Caco-2 (cell line): ENCODE results near the gene CRTC1. TPM values are rescaled to one million over a fixed set of nuclear protein-coding genes. Genes with fewer than 3 reads are reported as not detected.
A peak's percentile ranks its signal among the peaks of the same experiment; 100 is the strongest.

ENCODE experiments used
- BruUV-seq: library from RNA; stranded (reverse); fragments of 400-500 nt; replicated peaks from 2 replicates; lab custom pipeline; 2021; lab: Mats Ljungman, UMichigan
- CTCF ChIA-PET: fragments of 300-600 bp; sonication (Branson Sonifier 250); formaldehyde crosslinking; loops from one replicate; lab custom pipeline; 2022; ENCODE audit warnings: antibody characterized with exemption; lab: Charles Lee
- POLR2A ChIA-PET: fragments of 300-600 bp; sonication (Branson Sonifier 250); formaldehyde crosslinking; loops from one replicate; lab custom pipeline; 2022; ENCODE audit warnings: antibody characterized with exemption; lab: Charles Lee
- DNase-seq, 2 experiments: peaks; one replicate each; pipeline versions ENCODE4 v3.0.0 to v3.0.0-alpha.2; 2020 to 2022
- H3K27me3 ChIP-seq: replicated peaks from 2 replicates; pipeline ENCODE4 v1.6.0; 2011; ENCODE audit warnings: low read length; ENCODE audit not compliant: control insufficient read depth, insufficient read depth
- H3K36me3 ChIP-seq: 2 replicates; pipeline ENCODE4 v1.5.1; 2011; ENCODE audit warnings: low read length; ENCODE audit not compliant: control insufficient read depth, insufficient read depth
- H3K4me1 ChIP-seq: fragments of 250-450 bp; sonication (Bioruptor Pico); 2 replicates; pipeline ENCODE4 v1.5.1; 2020; ENCODE audit warnings: mild to moderate bottlenecking
- H3K4me3 ChIP-seq: 2 replicates; pipeline ENCODE4 v1.5.1; 2011; ENCODE audit warnings: low read depth, mild to moderate bottlenecking, control low read depth, low read length
- H3K9me3 ChIP-seq: fragments of 250-450 bp; sonication (Bioruptor Pico); 2 replicates; pipeline ENCODE4 v1.5.1; 2020; ENCODE audit warnings: mild to moderate bottlenecking, moderate library complexity
- H3K27ac Mint-ChIP-seq: one replicate; pipeline ENCODE4 v1.8.0; 2022; ENCODE audit warnings: mixed read lengths; ENCODE audit not compliant: unreplicated experiment
- H3K27me3 Mint-ChIP-seq: one replicate; pipeline ENCODE4 v1.8.0; 2022; ENCODE audit warnings: mixed read lengths; ENCODE audit not compliant: insufficient read depth, unreplicated experiment
- H3K36me3 Mint-ChIP-seq: one replicate; pipeline ENCODE4 v1.8.0; 2022; ENCODE audit warnings: mild to moderate bottlenecking, mixed read lengths; ENCODE audit not compliant: insufficient read depth, unreplicated experiment
- H3K4me1 Mint-ChIP-seq: one replicate; pipeline ENCODE4 v1.8.0; 2022; ENCODE audit warnings: low read depth, mixed read lengths; ENCODE audit not compliant: unreplicated experiment
- H3K4me3 Mint-ChIP-seq: one replicate; pipeline ENCODE4 v1.8.0; 2022; ENCODE audit warnings: mild to moderate bottlenecking, moderate library complexity, mixed read lengths; ENCODE audit not compliant: unreplicated experiment
- H3K9me3 Mint-ChIP-seq: one replicate; pipeline ENCODE4 v1.8.0; 2022; ENCODE audit warnings: mixed read lengths; ENCODE audit not compliant: unreplicated experiment
- intact Hi-C: fragments of 100-400 bp; cut with micrococcal nuclease; formaldehyde crosslinking; loops from one replicate; pipeline ENCODE4 v1.10.0; 2022; ENCODE audit not compliant: unreplicated experiment
- total RNA-seq: library from RNA; stranded (reverse); gene quantifications from 2 replicates; pipeline ENCODE4 v1.2.3, GENCODE V29; 2022
- TF ChIP-seq, protein P1 (sequence below), 2 experiments: fragments of 200-600 bp in 1 of 2; IDR thresholded peaks; 1 replicate in 1 of 2; 2 replicates in 1 of 2; pipeline versions ENCODE4 v1.5.1 to v1.8.0; 2011 to 2022; ENCODE audit warnings: antibody characterized with exemption in 1 of 2, control low read depth in 1 of 2, inconsistent platforms in 1 of 2, low read depth in 1 of 2, low read length in 1 of 2, mild to moderate bottlenecking in 1 of 2, moderate library complexity in 1 of 2; ENCODE audit not compliant: insufficient read depth in 1 of 2, severe bottlenecking in 1 of 2, unreplicated experiment in 1 of 2

The CRTC1 gene
- total RNA-seq, 1 experiment from 2014 or later, result 13.8 TPM

DNA sequence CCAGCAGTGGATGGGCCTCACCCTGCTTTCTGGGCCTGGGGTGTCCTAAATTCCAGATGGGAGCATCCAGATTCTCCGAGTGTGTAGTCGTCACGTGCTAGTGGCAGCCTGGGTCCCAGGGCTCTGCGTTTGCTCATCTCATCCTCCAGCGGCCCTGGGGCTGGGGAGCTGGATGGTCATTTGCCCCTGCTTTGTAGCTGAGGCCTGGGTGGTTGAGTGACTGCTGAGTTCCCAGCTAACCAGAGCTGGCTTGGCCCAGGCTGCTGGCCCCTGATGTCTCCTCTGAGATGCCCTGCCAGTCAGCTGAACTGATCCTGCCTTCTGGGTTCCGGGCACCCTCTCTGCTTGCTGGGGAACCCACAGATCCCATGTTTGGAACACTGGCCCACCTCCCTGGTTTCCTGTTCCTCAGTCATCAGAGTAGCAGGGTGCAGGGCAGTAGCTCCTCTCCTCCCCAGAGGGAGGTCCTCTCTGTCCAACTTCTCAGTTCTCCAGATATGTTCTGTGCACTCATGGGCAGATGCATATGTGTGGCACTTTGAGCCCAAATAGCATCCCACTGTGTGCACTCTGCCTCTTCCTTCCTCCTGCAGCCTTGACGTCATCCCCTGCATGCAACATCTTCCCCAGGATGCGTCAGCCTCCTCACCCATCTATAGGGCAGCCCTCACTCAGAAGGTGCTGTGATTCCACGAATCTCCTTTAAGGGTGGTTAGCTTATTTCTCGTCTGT is 22.4 kb upstream of the CRTC1 start:
- no peaks in the 10 kb centered on the region for H3K9me3 ChIP-seq
- Mint-ChIP-seq H3K27ac (no peak overlapping the region), H3K4me1 (peaks cover 10% of the 10 kb centered on the region), H3K9me3 (no peaks in the 10 kb centered on the region), H3K4me3 (no peak overlapping the region), H3K36me3 (peaks cover 6% of the 10 kb centered on the region), H3K27me3 (no peaks in the 10 kb centered on the region)
- ChIA-PET POLR2A (no interaction called here), CTCF (no interaction called here)
- no TSS peak for BruUV-seq
- H3K27me3 ChIP-seq, result no peaks in the 10 kb centered on the region
- TF ChIP-seq, protein P1, sequence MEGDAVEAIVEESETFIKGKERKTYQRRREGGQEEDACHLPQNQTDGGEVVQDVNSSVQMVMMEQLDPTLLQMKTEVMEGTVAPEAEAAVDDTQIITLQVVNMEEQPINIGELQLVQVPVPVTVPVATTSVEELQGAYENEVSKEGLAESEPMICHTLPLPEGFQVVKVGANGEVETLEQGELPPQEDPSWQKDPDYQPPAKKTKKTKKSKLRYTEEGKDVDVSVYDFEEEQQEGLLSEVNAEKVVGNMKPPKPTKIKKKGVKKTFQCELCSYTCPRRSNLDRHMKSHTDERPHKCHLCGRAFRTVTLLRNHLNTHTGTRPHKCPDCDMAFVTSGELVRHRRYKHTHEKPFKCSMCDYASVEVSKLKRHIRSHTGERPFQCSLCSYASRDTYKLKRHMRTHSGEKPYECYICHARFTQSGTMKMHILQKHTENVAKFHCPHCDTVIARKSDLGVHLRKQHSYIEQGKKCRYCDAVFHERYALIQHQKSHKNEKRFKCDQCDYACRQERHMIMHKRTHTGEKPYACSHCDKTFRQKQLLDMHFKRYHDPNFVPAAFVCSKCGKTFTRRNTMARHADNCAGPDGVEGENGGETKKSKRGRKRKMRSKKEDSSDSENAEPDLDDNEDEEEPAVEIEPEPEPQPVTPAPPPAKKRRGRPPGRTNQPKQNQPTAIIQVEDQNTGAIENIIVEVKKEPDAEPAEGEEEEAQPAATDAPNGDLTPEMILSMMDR (IDR thresholded peaks at IDR 0.05; ENCODE audit: insufficient read depth in 1 of 2, low read depth in 1 of 2, low read length in 1 of 2, severe bottlenecking in 1 of 2, unreplicated experiment in 1 of 2), result no peak
- no peak overlapping the region for H3K4me3 ChIP-seq
- no peaks in the 10 kb centered on the region for H3K36me3 ChIP-seq
- intact Hi-C loops, result no loop called here
- H3K4me1 ChIP-seq, result peaks cover 10% of the 10 kb centered on the region
- DNase-seq, result no peak

DNA sequence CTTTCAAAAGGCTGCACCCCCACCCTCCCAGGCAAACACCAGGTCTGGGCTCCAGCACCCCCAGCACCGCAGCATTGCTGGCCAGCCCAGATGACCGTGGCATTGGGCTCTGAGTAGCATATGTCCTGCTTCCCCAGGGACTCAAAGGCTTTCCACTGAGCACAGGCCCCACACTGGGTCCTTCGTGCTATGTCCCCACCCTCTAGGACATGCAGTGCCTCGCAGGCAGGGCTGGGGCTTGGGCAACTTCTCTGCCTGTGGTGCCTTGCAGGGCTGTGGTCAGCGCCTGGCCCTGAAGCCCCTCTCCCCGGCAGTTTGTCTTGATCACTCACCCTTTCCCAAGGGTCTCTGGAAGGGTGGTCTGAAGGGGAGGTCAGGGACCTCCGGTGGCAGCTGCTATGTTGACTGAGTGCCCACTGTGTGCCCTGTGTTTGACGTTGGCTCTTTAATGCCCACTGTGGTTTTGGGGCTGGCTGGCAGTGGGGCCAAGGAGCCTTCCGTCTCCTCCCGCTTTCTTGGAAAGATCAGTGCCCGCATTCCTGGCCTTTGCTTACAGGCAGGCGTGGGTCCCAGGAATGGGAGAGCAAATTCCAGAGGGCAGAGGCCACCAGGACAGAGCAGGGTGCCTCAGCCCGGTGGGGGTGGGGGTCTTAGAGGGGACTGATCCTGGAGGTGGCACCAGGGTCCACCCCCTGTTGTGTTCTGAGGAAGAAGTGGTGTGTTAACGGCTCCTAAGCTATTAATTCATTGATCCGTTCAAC is 20.3 kb upstream of the CRTC1 start:
- H3K36me3 Mint-ChIP-seq, result peaks cover 6% of the 10 kb centered on the region
- no peak overlapping the region for H3K4me3 Mint-ChIP-seq
- no peaks in the 10 kb centered on the region for H3K9me3 ChIP-seq
- CTCF ChIA-PET, result no interaction called here
- H3K36me3 ChIP-seq, result no peaks in the 10 kb centered on the region; the same call in 1 of the 2 replicates
- H3K4me3 ChIP-seq, result no peak overlapping the region
- peaks cover 6% of the 10 kb centered on the region for H3K4me1 ChIP-seq
- POLR2A ChIA-PET, result no interaction called here
- H3K4me1 Mint-ChIP-seq, result no peaks in the 10 kb centered on the region
- TF ChIP-seq, protein P1 (IDR thresholded peaks at IDR 0.05; ENCODE audit: insufficient read depth in 1 of 2, low read depth in 1 of 2, low read length in 1 of 2, severe bottlenecking in 1 of 2, unreplicated experiment in 1 of 2), result no peak
- peak in 1 of 2 experiments; percentile 15 for DNase-seq
- BruUV-seq, result no TSS peak
- intact Hi-C loops, result no loop called here
- H3K27me3 ChIP-seq, result no peaks in the 10 kb centered on the region
- no peaks in the 10 kb centered on the region for H3K9me3 Mint-ChIP-seq
- peak overlapping the region; percentile 43 for H3K27ac Mint-ChIP-seq
- H3K27me3 Mint-ChIP-seq, result no peaks in the 10 kb centered on the region

DNA sequence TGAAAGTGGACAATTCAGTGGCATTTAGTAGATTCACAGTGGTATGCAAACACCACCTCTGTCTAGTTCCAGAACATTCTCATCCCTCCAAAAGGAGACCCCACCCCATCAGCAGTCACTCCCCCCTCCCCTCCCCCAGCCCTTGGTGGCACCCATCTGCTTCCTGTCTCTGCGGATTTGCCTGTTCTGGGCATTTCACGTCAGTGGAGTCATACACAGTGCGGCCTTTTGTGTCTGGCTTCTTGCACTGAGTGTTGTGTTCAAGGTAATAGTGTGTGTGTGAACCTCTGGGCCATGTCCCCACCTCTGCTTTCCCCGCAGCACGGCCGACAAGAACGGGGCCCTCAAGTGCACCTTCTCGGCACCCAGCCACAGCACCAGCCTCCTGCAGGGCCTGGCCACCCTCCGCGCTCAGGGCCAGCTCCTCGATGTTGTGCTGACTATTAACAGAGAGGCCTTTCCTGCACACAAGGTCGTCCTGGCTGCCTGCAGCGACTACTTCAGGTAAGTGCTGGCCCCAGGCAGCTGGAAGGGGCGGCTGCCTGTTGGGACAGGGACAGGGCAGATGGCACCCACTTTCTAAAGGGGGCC is 19.4 kb upstream of the CRTC1 start:
- DNase-seq, result no peak
- no peak overlapping the region for H3K4me3 ChIP-seq
- POLR2A ChIA-PET, result no interaction called here
- TF ChIP-seq, protein P1 (IDR thresholded peaks at IDR 0.05; ENCODE audit: insufficient read depth in 1 of 2, low read depth in 1 of 2, low read length in 1 of 2, severe bottlenecking in 1 of 2, unreplicated experiment in 1 of 2), result no peak
- H3K9me3 ChIP-seq, result no peaks in the 10 kb centered on the region
- H3K4me1 ChIP-seq, result peaks cover 6% of the 10 kb centered on the region
- CTCF ChIA-PET, result no interaction called here
- Mint-ChIP-seq H3K9me3 (no peaks in the 10 kb centered on the region), H3K4me3 (no peak overlapping the region), H3K36me3 (peaks cover 10% of the 10 kb centered on the region), H3K27me3 (no peaks in the 10 kb centered on the region), H3K4me1 (no peaks in the 10 kb centered on the region), H3K27ac (no peak overlapping the region)
- no TSS peak for BruUV-seq
- no peaks in the 10 kb centered on the region for H3K27me3 ChIP-seq
- intact Hi-C loops, result no loop called here
- H3K36me3 ChIP-seq, result no peaks in the 10 kb centered on the region; the same call in 1 of the 2 replicates
